Measurements from ENCODE around the gene IL13RA2. TPM values are rescaled to one million over a fixed set of nuclear protein-coding genes. Genes with fewer than 3 reads are reported as not detected.

The IL13RA2 gene
- total and polyA plus RNA-seq, 2 of the 4 experiments (the other 2 are of a cell fraction) = under 0.01 to 0.14 TPM

DNA sequence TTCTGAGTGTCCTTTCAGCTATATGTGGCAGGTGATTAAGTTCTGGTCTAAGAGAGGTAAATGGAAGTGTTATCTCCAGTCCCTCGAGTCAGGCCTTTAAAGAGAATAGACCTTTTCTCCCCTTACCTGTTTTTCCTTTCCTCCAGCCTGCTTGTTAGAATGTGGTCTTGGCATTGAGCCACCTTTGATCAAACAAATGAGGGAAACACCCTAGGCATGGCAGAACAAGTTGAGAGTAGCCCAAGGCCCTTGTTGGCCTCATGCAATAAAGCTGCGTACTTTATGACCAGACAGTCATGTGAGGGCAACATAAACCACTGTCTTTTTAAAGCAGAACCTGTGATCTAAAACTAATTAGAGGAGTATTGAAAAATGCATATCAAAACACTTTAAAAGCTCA is 13.2 kb upstream of the IL13RA2 start:
- in situ Hi-C loops (cut with MboI; ENCODE audit: low sequenced_read_pairs) = no loop called here
- ATAC-seq (ENCODE audit: low read depth) (no peak), DNase-seq (no peak)
- BruUV-seq (replicated peaks) = no TSS peak
- no peak for TF ChIP-seq MXI1 (IDR thresholded peaks at IDR 0.05; ENCODE audit: borderline replicate concordance, low read depth, low read length)
- TF ChIP-seq MAFK (IDR thresholded peaks at IDR 0.05; ENCODE audit: low read depth, low read length) = no peak
- TF ChIP-seq BHLHE40 (IDR thresholded peaks at IDR 0.05; ENCODE audit: low read depth, low read length) = no peak
- TF ChIP-seq FOS (IDR thresholded peaks at IDR 0.05; ENCODE audit: low read depth, low read length) = no peak
- TF ChIP-seq, protein P1, sequence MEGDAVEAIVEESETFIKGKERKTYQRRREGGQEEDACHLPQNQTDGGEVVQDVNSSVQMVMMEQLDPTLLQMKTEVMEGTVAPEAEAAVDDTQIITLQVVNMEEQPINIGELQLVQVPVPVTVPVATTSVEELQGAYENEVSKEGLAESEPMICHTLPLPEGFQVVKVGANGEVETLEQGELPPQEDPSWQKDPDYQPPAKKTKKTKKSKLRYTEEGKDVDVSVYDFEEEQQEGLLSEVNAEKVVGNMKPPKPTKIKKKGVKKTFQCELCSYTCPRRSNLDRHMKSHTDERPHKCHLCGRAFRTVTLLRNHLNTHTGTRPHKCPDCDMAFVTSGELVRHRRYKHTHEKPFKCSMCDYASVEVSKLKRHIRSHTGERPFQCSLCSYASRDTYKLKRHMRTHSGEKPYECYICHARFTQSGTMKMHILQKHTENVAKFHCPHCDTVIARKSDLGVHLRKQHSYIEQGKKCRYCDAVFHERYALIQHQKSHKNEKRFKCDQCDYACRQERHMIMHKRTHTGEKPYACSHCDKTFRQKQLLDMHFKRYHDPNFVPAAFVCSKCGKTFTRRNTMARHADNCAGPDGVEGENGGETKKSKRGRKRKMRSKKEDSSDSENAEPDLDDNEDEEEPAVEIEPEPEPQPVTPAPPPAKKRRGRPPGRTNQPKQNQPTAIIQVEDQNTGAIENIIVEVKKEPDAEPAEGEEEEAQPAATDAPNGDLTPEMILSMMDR (conservative IDR thresholded peaks at IDR 0.05; ENCODE audit: low read depth, low read length) = no peak
- TF ChIP-seq MAZ (IDR thresholded peaks at IDR 0.05; ENCODE audit: borderline replicate concordance, low read depth, low read length) = no peak
- TF ChIP-seq RFX5 (IDR thresholded peaks at IDR 0.05; ENCODE audit: low read depth, low read length) = no peak
- TF ChIP-seq, protein P2, sequence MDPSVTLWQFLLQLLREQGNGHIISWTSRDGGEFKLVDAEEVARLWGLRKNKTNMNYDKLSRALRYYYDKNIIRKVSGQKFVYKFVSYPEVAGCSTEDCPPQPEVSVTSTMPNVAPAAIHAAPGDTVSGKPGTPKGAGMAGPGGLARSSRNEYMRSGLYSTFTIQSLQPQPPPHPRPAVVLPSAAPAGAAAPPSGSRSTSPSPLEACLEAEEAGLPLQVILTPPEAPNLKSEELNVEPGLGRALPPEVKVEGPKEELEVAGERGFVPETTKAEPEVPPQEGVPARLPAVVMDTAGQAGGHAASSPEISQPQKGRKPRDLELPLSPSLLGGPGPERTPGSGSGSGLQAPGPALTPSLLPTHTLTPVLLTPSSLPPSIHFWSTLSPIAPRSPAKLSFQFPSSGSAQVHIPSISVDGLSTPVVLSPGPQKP (IDR thresholded peaks at IDR 0.05; ENCODE audit: borderline replicate concordance, low read depth, low read length) = no peak
- no peak for TF ChIP-seq CHD1 (IDR thresholded peaks at IDR 0.05; ENCODE audit: low read depth, low read length)
- no peak for TF ChIP-seq CEBPB (IDR thresholded peaks at IDR 0.05; ENCODE audit: low read depth, low read length)
- no peak for TF ChIP-seq SMC3 (IDR thresholded peaks at IDR 0.05; ENCODE audit: low read depth, low read length)
- TF ChIP-seq, protein P3, sequence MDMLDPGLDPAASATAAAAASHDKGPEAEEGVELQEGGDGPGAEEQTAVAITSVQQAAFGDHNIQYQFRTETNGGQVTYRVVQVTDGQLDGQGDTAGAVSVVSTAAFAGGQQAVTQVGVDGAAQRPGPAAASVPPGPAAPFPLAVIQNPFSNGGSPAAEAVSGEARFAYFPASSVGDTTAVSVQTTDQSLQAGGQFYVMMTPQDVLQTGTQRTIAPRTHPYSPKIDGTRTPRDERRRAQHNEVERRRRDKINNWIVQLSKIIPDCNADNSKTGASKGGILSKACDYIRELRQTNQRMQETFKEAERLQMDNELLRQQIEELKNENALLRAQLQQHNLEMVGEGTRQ (IDR thresholded peaks at IDR 0.05; ENCODE audit: low read depth, low read length) = no peak
- no peak for TF ChIP-seq NFE2L2 (IDR thresholded peaks at IDR 0.05; ENCODE audit: low read depth, low read length)
- no peak for TF ChIP-seq POLR2A (IDR thresholded peaks at IDR 0.05; ENCODE audit: low read depth, low read length)
- no peak overlapping the region for H2BK120ac ChIP-seq (ENCODE audit: low read depth, low read length)
- no peaks in the 10 kb centered on the region for H3K9me1 ChIP-seq (ENCODE audit: insufficient read depth, low read length)
- no peak overlapping the region for H2BK15ac ChIP-seq (ENCODE audit: low read depth, low read length)
- H3K27me3 ChIP-seq (ENCODE audit: control insufficient read depth, insufficient read depth, low read length) = peaks cover 6% of the 10 kb centered on the region
- no peak overlapping the region for H3K56ac ChIP-seq (ENCODE audit: extremely low read depth, insufficient read depth, low read length)
- no peak overlapping the region for H2BK5ac ChIP-seq (ENCODE audit: low read depth, low read length, poor library complexity, severe bottlenecking)
- H3K4ac ChIP-seq (ENCODE audit: low read depth, low read length) = no peak overlapping the region
- CTCF ChIA-PET = no interaction called here
- no peak overlapping the region for H4K8ac ChIP-seq (ENCODE audit: low read depth in 2 of 2, low read length in 2 of 2)
- H2BK20ac ChIP-seq (ENCODE audit: low read depth, low read length) = no peak overlapping the region
- H2AK5ac ChIP-seq (ENCODE audit: low read depth, low read length) = no peak overlapping the region
- H2AK9ac ChIP-seq (replicated peaks; ENCODE audit: low read depth, low read length, poor library complexity) = no peak overlapping the region
- no peaks in the 10 kb centered on the region for H3K4me1 ChIP-seq (ENCODE audit: control insufficient read depth, insufficient read depth, low read length)
- POLR2A ChIA-PET (ENCODE audit: unreplicated experiment) = no interaction called here
- H3K9ac ChIP-seq (ENCODE audit: low read depth, low read length) = no peak overlapping the region
- dilution Hi-C loops (cut with HindIII; ENCODE audit: low sequenced_read_pairs, unreplicated experiment) = no loop called here
- H3K9me3 ChIP-seq (ENCODE audit: control insufficient read depth, insufficient read depth, low read length) = no peaks in the 10 kb centered on the region
- no peak overlapping the region for H3K23ac ChIP-seq (ENCODE audit: low read depth, low read length)
- no peak overlapping the region for H4K91ac ChIP-seq (ENCODE audit: insufficient read depth, low read depth, low read length)
- H4K20me1 ChIP-seq (ENCODE audit: insufficient read depth, low read length) = no peaks in the 10 kb centered on the region
- intact Hi-C loops (cut with micrococcal nuclease) = no loop called here
- H2AFZ ChIP-seq (replicated peaks; ENCODE audit: low read length, poor library complexity) = no peak overlapping the region
- H3K27ac ChIP-seq (ENCODE audit: insufficient read depth, low read length) = no peak overlapping the region
- no peak overlapping the region for H3K4me2 ChIP-seq (ENCODE audit: low read depth, low read length)
- WGBS, 2 experiments (ENCODE audit: extremely low coverage in 2 of 2, insufficient read length in 1 of 2) = no CpG with 5 or more reads among the region's 2 CpGs
- no peak overlapping the region for H3K14ac ChIP-seq (replicated peaks; ENCODE audit: low read depth, low read length)
- no peaks in the 10 kb centered on the region for H3K36me3 ChIP-seq (ENCODE audit: control insufficient read depth, insufficient read depth, low read length)
- H3K79me1 ChIP-seq (ENCODE audit: low read depth in 1 of 2, low read length in 2 of 2) = no peaks in the 10 kb centered on the region
- H3K18ac ChIP-seq (ENCODE audit: low read depth, low read length) = no peak overlapping the region
- no peak overlapping the region for H4K5ac ChIP-seq (ENCODE audit: low read depth, low read length)
- no peak overlapping the region for H3K4me3 ChIP-seq (ENCODE audit: insufficient read depth, low read depth, low read length)
